ENCODE results near the gene DAZL. TPM values are rescaled to one million over a fixed set of nuclear protein-coding genes. Genes with fewer than 3 reads are reported as not detected.

The DAZL gene
- total RNA-seq, 1 experiment from 2014 or later, result 21.2 TPM

DNA sequence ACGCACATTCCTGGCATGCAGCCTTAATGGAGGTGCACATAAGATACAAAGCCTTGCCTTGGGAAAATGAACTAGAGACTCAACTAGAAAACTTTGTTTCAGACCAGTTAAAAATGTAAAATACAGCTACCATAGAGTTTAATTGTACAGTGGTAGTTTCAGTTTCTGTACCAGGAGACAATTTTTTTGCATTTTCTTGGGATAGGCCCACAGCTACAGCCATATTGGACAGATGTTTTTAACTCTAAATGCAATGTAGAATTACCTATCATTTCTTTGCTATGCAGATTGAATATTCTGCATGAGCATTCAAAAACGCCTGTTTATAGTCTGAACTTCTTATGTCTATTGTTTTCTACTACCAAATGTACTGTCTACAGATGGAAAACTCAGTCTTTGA is 20.3 kb downstream of the DAZL start:
- TF ChIP-seq, protein P1, sequence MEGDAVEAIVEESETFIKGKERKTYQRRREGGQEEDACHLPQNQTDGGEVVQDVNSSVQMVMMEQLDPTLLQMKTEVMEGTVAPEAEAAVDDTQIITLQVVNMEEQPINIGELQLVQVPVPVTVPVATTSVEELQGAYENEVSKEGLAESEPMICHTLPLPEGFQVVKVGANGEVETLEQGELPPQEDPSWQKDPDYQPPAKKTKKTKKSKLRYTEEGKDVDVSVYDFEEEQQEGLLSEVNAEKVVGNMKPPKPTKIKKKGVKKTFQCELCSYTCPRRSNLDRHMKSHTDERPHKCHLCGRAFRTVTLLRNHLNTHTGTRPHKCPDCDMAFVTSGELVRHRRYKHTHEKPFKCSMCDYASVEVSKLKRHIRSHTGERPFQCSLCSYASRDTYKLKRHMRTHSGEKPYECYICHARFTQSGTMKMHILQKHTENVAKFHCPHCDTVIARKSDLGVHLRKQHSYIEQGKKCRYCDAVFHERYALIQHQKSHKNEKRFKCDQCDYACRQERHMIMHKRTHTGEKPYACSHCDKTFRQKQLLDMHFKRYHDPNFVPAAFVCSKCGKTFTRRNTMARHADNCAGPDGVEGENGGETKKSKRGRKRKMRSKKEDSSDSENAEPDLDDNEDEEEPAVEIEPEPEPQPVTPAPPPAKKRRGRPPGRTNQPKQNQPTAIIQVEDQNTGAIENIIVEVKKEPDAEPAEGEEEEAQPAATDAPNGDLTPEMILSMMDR (conservative IDR thresholded peaks at IDR 0.05), result no peak
- no CpG with 5 or more reads among the region's 2 CpGs for WGBS (ENCODE audit: extremely low coverage, insufficient read length, low lambda C conversion rate)
- no peak overlapping the region for H2AFZ ChIP-seq (ENCODE audit: low read length)

More for the DNA sequence above, 20.3 kb downstream of the DAZL start:
- H3K9ac ChIP-seq (ENCODE audit: extremely low read depth, insufficient read length, low read length), result no peak overlapping the region
- no peak overlapping the region for H4K91ac ChIP-seq (ENCODE audit: insufficient read length, low read depth, low read length)
- no peaks in the 10 kb centered on the region for H3K79me1 ChIP-seq (ENCODE audit: insufficient read depth, low read depth, low read length, poor library complexity, severe bottlenecking)
- H3K4me2 ChIP-seq (ENCODE audit: insufficient read depth, insufficient read length, low read length), result no peak overlapping the region
- Mint-ChIP-seq H3K27ac (no peak overlapping the region), H3K4me3 (no peak overlapping the region), H3K9me3 (no peaks in the 10 kb centered on the region; a peak in 1 of 5 replicates), H3K4me1 (no peaks in the 10 kb centered on the region), H3K27me3 (ENCODE audit: low read depth) (no peaks in the 10 kb centered on the region), H3K36me3 (ENCODE audit: insufficient read depth in 1 of 3, low read depth in 3 of 3) (peaks cover 0 to 6% (median 0%) of the 10 kb centered on the region in 3 experiments; a peak in 3 of 7 replicates)
- no peak overlapping the region for H4K8ac ChIP-seq (replicated peaks; ENCODE audit: insufficient read length, low read depth, low read length)
- H2BK5ac ChIP-seq (ENCODE audit: insufficient read length, low read length), result no peak overlapping the region
- H3K4ac ChIP-seq (ENCODE audit: low read depth, low read length), result no peak overlapping the region
- no peak overlapping the region for H3K18ac ChIP-seq (ENCODE audit: insufficient read length, low read depth, low read length)
- H3K14ac ChIP-seq (ENCODE audit: insufficient read depth, low read length), result no peak overlapping the region
- H4K20me1 ChIP-seq (ENCODE audit: control insufficient read depth, insufficient read depth, insufficient read length), result no peaks in the 10 kb centered on the region
- H2BK12ac ChIP-seq (ENCODE audit: insufficient read length, low read depth, low read length), result no peak overlapping the region
- no peak overlapping the region for H3K56ac ChIP-seq (ENCODE audit: insufficient read length, low read depth, low read length)
- no peak overlapping the region for H2BK15ac ChIP-seq (ENCODE audit: low read depth, low read length)
- H3K27ac ChIP-seq (ENCODE audit: insufficient read length, low read depth, low read length), result no peak overlapping the region
- no peaks in the 10 kb centered on the region for H3K9me3 ChIP-seq (ENCODE audit: control insufficient read depth, low read depth, low read length)
- no peak overlapping the region for H4K5ac ChIP-seq (ENCODE audit: insufficient read length, low read depth, low read length)
- no peaks in the 10 kb centered on the region for H3K79me2 ChIP-seq (ENCODE audit: insufficient read depth, low read length)
- DNase-seq, result no peak
- no peaks in the 10 kb centered on the region; the same call in 1 of the 2 replicates for H3K4me1 ChIP-seq (ENCODE audit: insufficient read depth, low read length)
- no peaks in the 10 kb centered on the region for H3K23me2 ChIP-seq (ENCODE audit: insufficient read length, low read depth, low read length, poor library complexity, severe bottlenecking)
- H2AK5ac ChIP-seq (ENCODE audit: insufficient read length, low read length), result no peak overlapping the region
- no peak overlapping the region for H3K23ac ChIP-seq (ENCODE audit: insufficient read length, low read depth, low read length)
- H3T11ph ChIP-seq (ENCODE audit: low read length), result no peak overlapping the region
- H3K27me3 ChIP-seq (ENCODE audit: insufficient read depth, low read length), result no peaks in the 10 kb centered on the region
- H2BK120ac ChIP-seq (ENCODE audit: low read depth, low read length, poor library complexity, severe bottlenecking), result no peak overlapping the region
- no peak overlapping the region for H2BK20ac ChIP-seq (ENCODE audit: low read depth, low read length, poor library complexity, severe bottlenecking)

Data from H9 (cell line).